ENCODE data around the gene ZNF407.

The ZNF407 gene

GRCh38 chr18:74841248-74841647, 243.6 kb downstream of the ZNF407 start:
- DNase-seq (ENCODE audit: extremely low spot score), result no peak
- ChIA-PET POLR2A (no interaction called here), CTCF (no interaction called here)
- TF ChIP-seq ZNF384 (IDR thresholded peaks at IDR 0.05), result no peak
- no peak for TF ChIP-seq FOXA1 (IDR thresholded peaks at IDR 0.05)
- TF ChIP-seq FOXM1 (IDR thresholded peaks at IDR 0.05; ENCODE audit: borderline replicate concordance), result no peak
- no peak for TF ChIP-seq PKNOX1 (IDR thresholded peaks at IDR 0.05)
- TF ChIP-seq LEF1 (IDR thresholded peaks at IDR 0.05; ENCODE audit: borderline replicate concordance), result no peak
- no peak for TF ChIP-seq NFRKB (IDR thresholded peaks at IDR 0.05)
- TF ChIP-seq BHLHE40 (IDR thresholded peaks at IDR 0.05; ENCODE audit: borderline replicate concordance), result no peak
- no peak for TF ChIP-seq CTBP1 (IDR thresholded peaks at IDR 0.05; ENCODE audit: borderline replicate concordance)
- TF ChIP-seq SP1 (IDR thresholded peaks at IDR 0.05), result no peak

GRCh38 chr18:74849301-74849700, 251.6 kb downstream of the ZNF407 start:
- POLR2A ChIA-PET, result no interaction called here
- CTCF ChIA-PET, result interaction anchor here (0.6 kb wide), 1 partner anchor 13 kb away, joined by 4 read pairs; no protein-coding TSS in a partner anchor
- TF ChIP-seq NFRKB (IDR thresholded peaks at IDR 0.05), result no peak
- TF ChIP-seq LEF1 (IDR thresholded peaks at IDR 0.05; ENCODE audit: borderline replicate concordance), result no peak
- no peak for TF ChIP-seq SP1 (IDR thresholded peaks at IDR 0.05)
- no peak for TF ChIP-seq HDGF (IDR thresholded peaks at IDR 0.05; ENCODE audit: borderline replicate concordance)
- no peak for TF ChIP-seq ELF4 (IDR thresholded peaks at IDR 0.05)
- TF ChIP-seq FOXM1 (IDR thresholded peaks at IDR 0.05; ENCODE audit: borderline replicate concordance), result no peak
- no peak for TF ChIP-seq ZNF384 (IDR thresholded peaks at IDR 0.05)
- no peak for TF ChIP-seq TARDBP (IDR thresholded peaks at IDR 0.05)
- DNase-seq (ENCODE audit: extremely low spot score), result no peak

- TF ChIP-seq ARNT (IDR thresholded peaks at IDR 0.05) (no peak), SUZ12 (IDR thresholded peaks at IDR 0.05) (no peak), SP1 (IDR thresholded peaks at IDR 0.05) (no peak), NFRKB (IDR thresholded peaks at IDR 0.05) (no peak), HDGF (IDR thresholded peaks at IDR 0.05; ENCODE audit: borderline replicate concordance) (no peak), ZNF384 (IDR thresholded peaks at IDR 0.05) (no peak), FOXA1 (IDR thresholded peaks at IDR 0.05) (no peak), L3MBTL2 (conservative IDR thresholded peaks at IDR 0.05) (no peak), LEF1 (IDR thresholded peaks at IDR 0.05; ENCODE audit: borderline replicate concordance) (no peak), CTBP1 (IDR thresholded peaks at IDR 0.05; ENCODE audit: borderline replicate concordance) (no peak), ELF4 (IDR thresholded peaks at IDR 0.05) (no peak), TARDBP (IDR thresholded peaks at IDR 0.05) (no peak), BHLHE40 (IDR thresholded peaks at IDR 0.05; ENCODE audit: borderline replicate concordance) (no peak), FOXK2 (IDR thresholded peaks at IDR 0.05) (no peak), FOXM1 (IDR thresholded peaks at IDR 0.05; ENCODE audit: borderline replicate concordance) (no peak), PKNOX1 (IDR thresholded peaks at IDR 0.05) (no peak)
- CTCF ChIA-PET, result no interaction called here
- POLR2A ChIA-PET, result no interaction called here
- no peak for DNase-seq (ENCODE audit: extremely low spot score)
These were observed 258.8 kb downstream of the ZNF407 start for GRCh38 chr18:74856434-74856833.

- TF ChIP-seq BHLHE40 (IDR thresholded peaks at IDR 0.05; ENCODE audit: borderline replicate concordance), result no peak
- no peak for TF ChIP-seq HDGF (IDR thresholded peaks at IDR 0.05; ENCODE audit: borderline replicate concordance)
- TF ChIP-seq TARDBP (IDR thresholded peaks at IDR 0.05), result no peak
- no peak for TF ChIP-seq NFRKB (IDR thresholded peaks at IDR 0.05)
- TF ChIP-seq L3MBTL2 (conservative IDR thresholded peaks at IDR 0.05), result no peak
- TF ChIP-seq CTBP1 (IDR thresholded peaks at IDR 0.05; ENCODE audit: borderline replicate concordance), result no peak
- no peak for TF ChIP-seq ARNT (IDR thresholded peaks at IDR 0.05)
- TF ChIP-seq FOXA1 (IDR thresholded peaks at IDR 0.05), result no peak
- no peak for TF ChIP-seq SUZ12 (IDR thresholded peaks at IDR 0.05)
- TF ChIP-seq LEF1 (IDR thresholded peaks at IDR 0.05; ENCODE audit: borderline replicate concordance), result no peak
- no peak for TF ChIP-seq FOXK2 (IDR thresholded peaks at IDR 0.05)
- TF ChIP-seq FOXM1 (IDR thresholded peaks at IDR 0.05; ENCODE audit: borderline replicate concordance), result no peak
- TF ChIP-seq ZNF384 (IDR thresholded peaks at IDR 0.05), result no peak
- TF ChIP-seq PKNOX1 (IDR thresholded peaks at IDR 0.05), result no peak
- no peak for DNase-seq (ENCODE audit: extremely low spot score)
- ChIA-PET POLR2A (no interaction called here), CTCF (no interaction called here)
These were observed 259.3 kb downstream of the ZNF407 start for GRCh38 chr18:74856928-74857327.

- no peak for DNase-seq (ENCODE audit: extremely low spot score)
- ChIA-PET CTCF (no interaction called here), POLR2A (no interaction called here)
- TF ChIP-seq CTBP1 (IDR thresholded peaks at IDR 0.05; ENCODE audit: borderline replicate concordance), result no peak
- TF ChIP-seq ZNF384 (IDR thresholded peaks at IDR 0.05), result no peak
- TF ChIP-seq FOXM1 (IDR thresholded peaks at IDR 0.05; ENCODE audit: borderline replicate concordance), result no peak
- TF ChIP-seq FOXA1 (IDR thresholded peaks at IDR 0.05), result no peak
- no peak for TF ChIP-seq NFRKB (IDR thresholded peaks at IDR 0.05)
- no peak for TF ChIP-seq TARDBP (IDR thresholded peaks at IDR 0.05)
- TF ChIP-seq SP1 (IDR thresholded peaks at IDR 0.05), result no peak
- no peak for TF ChIP-seq SUZ12 (IDR thresholded peaks at IDR 0.05)
- no peak for TF ChIP-seq LEF1 (IDR thresholded peaks at IDR 0.05; ENCODE audit: borderline replicate concordance)
These were observed 260.2 kb downstream of the ZNF407 start for GRCh38 chr18:74857901-74858300.

GRCh38 chr18:74861154-74861553, 263.5 kb downstream of the ZNF407 start:
- POLR2A ChIA-PET, result no interaction called here
- CTCF ChIA-PET, result interaction anchor here (0.6 kb wide), 1 partner anchor 574 kb away, joined by 3 read pairs; no protein-coding TSS in a partner anchor
- peak; percentile 33 for DNase-seq (ENCODE audit: extremely low spot score)
- TF ChIP-seq CTBP1 (IDR thresholded peaks at IDR 0.05; ENCODE audit: borderline replicate concordance) (peak; percentile 99), BHLHE40 (IDR thresholded peaks at IDR 0.05; ENCODE audit: borderline replicate concordance) (no peak), PKNOX1 (IDR thresholded peaks at IDR 0.05) (peak; percentile 98), FOXM1 (IDR thresholded peaks at IDR 0.05; ENCODE audit: borderline replicate concordance) (no peak), LEF1 (IDR thresholded peaks at IDR 0.05; ENCODE audit: borderline replicate concordance) (peak; percentile 82; the same call in 1 of the 2 replicates), ARNT (IDR thresholded peaks at IDR 0.05) (peak; percentile 99), FOXK2 (IDR thresholded peaks at IDR 0.05) (peak; percentile 57; the same call in 1 of the 2 replicates), HDGF (IDR thresholded peaks at IDR 0.05; ENCODE audit: borderline replicate concordance) (no peak), SUZ12 (IDR thresholded peaks at IDR 0.05) (no peak)
